22Rv1 (cell line): ENCODE measurements around the gene NT5C.

Experiments used
- H3K27ac ChIP-seq: fragments of 450-650 bp; 2 replicates; pipeline ENCODE4 v1.5.1; 2017
- ZFX ChIP-seq: fragments of 450-650 bp; IDR thresholded peaks from 2 replicates; pipeline ENCODE4 v1.6.1; 2017; ENCODE audit warnings: antibody characterized with exemption, borderline replicate concordance
- TF ChIP-seq, protein P1 (sequence below): fragments of 450-650 bp; IDR thresholded peaks from 2 replicates; pipeline ENCODE4 v1.5.1; 2017; ENCODE audit warnings: mild to moderate bottlenecking

The NT5C gene

DNA sequence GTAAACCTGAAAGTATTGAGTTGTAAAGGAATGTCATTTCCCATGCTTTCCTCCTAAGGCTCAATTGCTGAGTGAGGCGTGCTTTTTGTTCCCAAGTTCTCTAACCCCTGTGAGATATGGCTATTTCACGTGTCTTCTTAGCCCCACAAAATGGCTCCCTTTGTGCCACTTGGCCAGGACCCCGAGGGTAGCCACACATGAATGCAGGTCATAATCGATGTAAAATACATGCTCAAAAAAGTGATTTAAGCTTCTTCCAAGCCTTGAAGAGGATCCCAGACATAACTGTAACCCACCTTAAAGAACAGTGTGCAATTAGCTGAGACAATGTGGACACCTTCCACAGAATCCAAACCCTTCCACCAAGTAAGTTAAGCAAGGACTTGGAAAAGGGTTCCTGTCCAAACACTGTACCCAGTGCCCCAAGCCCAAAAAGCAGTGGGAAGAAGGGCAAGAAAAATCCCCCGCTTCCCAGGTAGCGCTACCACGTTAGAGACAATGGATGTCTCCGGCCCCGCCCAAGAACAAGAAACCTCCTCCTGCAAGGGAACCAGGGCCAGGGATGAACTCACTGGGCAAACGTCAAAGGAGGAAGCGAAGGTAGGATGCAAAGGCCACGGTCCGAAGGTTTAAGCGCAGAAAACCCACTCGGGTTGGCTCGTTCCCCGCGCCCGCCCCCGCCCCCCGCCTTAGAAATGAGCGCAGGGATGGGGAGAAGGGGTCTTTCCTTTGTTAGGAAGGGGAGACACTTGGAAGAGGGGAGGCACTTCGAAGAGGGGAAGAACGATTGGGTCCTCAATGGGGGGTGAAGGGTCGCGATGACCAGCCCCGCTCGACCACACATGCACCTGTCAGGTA, 21.6 kb upstream of the NT5C start:
- H3K27ac ChIP-seq: peak overlapping the region; percentile 80
- TF ChIP-seq ZFX: no peak
- TF ChIP-seq, protein P1, sequence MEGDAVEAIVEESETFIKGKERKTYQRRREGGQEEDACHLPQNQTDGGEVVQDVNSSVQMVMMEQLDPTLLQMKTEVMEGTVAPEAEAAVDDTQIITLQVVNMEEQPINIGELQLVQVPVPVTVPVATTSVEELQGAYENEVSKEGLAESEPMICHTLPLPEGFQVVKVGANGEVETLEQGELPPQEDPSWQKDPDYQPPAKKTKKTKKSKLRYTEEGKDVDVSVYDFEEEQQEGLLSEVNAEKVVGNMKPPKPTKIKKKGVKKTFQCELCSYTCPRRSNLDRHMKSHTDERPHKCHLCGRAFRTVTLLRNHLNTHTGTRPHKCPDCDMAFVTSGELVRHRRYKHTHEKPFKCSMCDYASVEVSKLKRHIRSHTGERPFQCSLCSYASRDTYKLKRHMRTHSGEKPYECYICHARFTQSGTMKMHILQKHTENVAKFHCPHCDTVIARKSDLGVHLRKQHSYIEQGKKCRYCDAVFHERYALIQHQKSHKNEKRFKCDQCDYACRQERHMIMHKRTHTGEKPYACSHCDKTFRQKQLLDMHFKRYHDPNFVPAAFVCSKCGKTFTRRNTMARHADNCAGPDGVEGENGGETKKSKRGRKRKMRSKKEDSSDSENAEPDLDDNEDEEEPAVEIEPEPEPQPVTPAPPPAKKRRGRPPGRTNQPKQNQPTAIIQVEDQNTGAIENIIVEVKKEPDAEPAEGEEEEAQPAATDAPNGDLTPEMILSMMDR: no peak

DNA sequence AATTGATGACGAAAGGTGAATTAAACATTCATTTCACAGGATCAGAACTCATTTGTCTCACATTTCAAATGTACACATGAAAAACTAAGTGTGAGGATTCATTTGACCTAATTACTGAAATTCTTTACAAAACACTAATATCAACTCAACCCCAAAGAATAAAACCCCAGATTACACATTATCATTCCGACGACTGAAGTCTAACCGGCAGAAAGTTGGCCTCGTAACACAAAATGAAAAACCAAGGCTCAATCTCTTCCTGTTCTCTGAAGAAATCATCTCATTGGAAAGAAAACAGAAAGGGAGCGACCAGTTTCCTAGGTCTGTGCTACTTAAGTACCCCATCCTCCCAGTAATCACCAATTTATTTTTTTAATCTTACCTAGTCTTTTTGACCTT, 21.0 kb upstream of the NT5C start:
- no peak for TF ChIP-seq ZFX
- TF ChIP-seq, protein P1: no peak
- peak overlapping the region; percentile 80 for H3K27ac ChIP-seq

DNA sequence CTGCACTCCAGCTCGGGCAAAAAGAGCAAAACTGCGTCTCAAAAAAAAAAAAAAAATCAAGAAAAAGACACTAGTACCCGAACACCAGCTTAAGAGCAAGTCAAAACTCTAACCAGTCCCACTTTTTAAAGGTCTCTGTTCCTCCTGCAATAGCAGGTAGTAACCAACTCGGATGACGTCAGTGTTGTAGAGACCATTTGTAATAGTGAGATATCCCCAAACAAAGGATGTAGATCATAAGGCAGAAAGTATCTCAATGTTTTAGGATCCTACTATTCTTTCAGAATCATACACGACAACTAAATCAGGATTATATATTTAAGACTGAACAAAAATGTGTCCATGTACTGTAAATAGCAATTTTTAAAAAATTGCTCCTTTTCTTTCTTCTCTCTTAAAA, 20.4 kb upstream of the NT5C start:
- H3K27ac ChIP-seq: no peak overlapping the region
- TF ChIP-seq ZFX: no peak
- TF ChIP-seq, protein P1: no peak

DNA sequence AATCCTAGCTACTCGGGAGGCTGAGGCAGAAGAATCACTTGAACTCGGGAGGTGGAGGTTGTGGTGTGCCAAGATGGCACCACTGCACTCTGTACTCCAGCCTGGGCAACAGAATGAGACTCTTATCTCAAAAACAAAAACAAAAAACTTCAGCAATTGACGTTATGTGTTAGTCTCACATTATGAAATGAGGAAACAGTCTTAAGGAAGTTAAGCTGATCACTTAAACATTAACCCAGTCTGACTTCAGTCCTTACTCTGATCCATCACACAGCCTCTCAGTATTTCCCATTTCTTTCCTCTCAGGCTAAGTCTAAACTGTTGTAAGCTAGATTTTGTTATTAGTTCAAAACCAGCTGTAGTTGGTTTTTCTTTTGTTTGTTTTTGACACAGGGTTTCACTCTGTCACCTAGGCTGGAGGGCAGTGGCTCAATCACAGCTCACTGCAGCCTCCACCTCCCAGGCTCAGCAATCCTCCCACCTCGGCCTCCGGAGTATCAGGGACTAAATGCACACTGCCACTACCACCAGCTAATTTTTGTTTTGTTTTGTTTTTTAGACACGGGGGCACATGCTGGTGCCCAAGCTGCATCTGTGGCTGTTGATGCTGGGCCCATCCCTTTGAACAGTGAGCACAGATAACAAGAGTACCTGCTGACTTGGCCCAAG, 16.5 kb upstream of the NT5C start:
- H3K27ac ChIP-seq: peak overlapping the region; percentile 18
- TF ChIP-seq, protein P1: no peak
- no peak for TF ChIP-seq ZFX

DNA sequence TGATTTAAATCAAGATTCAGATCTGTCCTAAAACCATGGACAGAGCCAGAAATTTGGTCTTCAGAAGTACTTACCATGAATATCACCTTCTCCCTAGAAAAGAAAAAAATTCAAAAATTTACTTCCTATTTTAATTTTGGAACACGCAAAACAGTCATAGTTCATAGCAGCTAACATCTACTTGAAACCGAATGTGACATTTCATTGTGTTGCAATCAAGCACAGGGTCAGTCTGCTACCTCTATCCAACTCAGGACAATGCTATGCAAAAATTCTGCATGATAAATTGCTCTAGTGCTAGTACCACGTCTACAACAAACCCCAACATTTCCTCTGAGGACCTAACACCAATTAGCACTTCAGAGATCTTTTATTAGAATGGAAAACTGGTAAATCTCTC, 15.1 kb upstream of the NT5C start:
- TF ChIP-seq, protein P1: no peak
- no peak for TF ChIP-seq ZFX
- no peak overlapping the region for H3K27ac ChIP-seq

DNA sequence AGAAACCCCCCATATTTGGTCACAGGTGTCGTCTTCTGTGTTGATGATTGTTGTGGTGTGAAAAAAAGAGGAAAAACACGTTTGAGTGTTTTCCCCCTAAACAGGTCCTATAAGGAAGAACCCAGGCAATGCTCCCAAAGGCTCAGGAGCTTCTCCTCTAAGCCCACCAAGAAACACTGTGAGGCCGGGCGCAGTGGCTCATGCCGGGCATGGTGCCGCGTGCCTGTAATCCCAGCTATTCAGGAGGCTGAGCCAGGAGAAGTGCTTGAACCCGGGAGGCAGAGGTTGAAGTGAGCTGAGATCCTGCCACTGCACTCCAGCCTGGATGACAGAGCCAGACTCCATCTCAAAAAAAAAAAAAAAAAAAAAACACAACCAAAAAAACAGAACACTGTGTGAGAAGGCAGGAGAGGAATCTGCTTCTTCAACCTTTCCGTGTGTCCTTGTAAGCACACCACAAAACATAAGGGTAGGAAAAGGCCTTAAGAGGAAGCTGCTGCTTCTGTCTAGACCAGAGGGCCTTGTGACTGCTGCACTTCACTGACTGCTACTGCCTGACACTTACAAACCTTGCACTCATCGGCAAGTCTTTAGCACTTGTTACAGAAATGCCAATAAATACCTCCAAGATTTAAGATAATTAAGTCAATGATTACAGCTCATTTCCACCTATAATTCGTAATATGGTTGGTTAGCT, 13.4 kb upstream of the NT5C start:
- TF ChIP-seq, protein P1: no peak
- TF ChIP-seq ZFX: no peak
- no peak overlapping the region for H3K27ac ChIP-seq
